HCT116 (cell line): Measurements from ENCODE around the gene TMEM109.

Experiments used
- CTCF ChIP-seq, 3 experiments: fragments of 200-600 bp in 1 of 3; sonication (generic) in 1 of 3; IDR thresholded peaks in 2 of 3; conservative IDR thresholded peaks in 1 of 3; 2 replicates each; pipeline ENCODE4 v1.5.1; 2012 to 2017; ENCODE audit warnings: low read depth in 2 of 3, low read length in 2 of 3, antibody characterized with exemption in 1 of 3, borderline replicate concordance in 1 of 3, control low read depth in 1 of 3, mild to moderate bottlenecking in 1 of 3, mixed read lengths in 1 of 3, mixed run types in 1 of 3, moderate library complexity in 1 of 3; ENCODE audit not compliant: insufficient read depth in 1 of 3
- EZH2phosphoT487 ChIP-seq: fragments of 200-600 bp; IDR thresholded peaks from 2 replicates; pipeline ENCODE4 v1.6.1; 2018; ENCODE audit warnings: antibody characterized with exemption, borderline replicate concordance
- JUND ChIP-seq: IDR thresholded peaks from 2 replicates; pipeline ENCODE4 v1.6.1; 2012
- POLR2A ChIP-seq: IDR thresholded peaks from 2 replicates; pipeline ENCODE4 v1.7.0; 2011; ENCODE audit warnings: borderline replicate concordance; ENCODE audit not compliant: insufficient read depth, insufficient read length; ENCODE audit errors: extremely low read depth
- POLR2AphosphoS5 ChIP-seq: IDR thresholded peaks from 2 replicates; pipeline ENCODE4 v1.6.1; 2011; ENCODE audit warnings: mild to moderate bottlenecking, low read depth, low read length, moderate library complexity
- RAD21 ChIP-seq: IDR thresholded peaks from 2 replicates; pipeline ENCODE4 v1.6.1; 2012; ENCODE audit warnings: low read depth, mild to moderate bottlenecking
- ZFX ChIP-seq: fragments of 450-650 bp; IDR thresholded peaks from 2 replicates; pipeline ENCODE4 v1.6.1; 2017

DNA sequence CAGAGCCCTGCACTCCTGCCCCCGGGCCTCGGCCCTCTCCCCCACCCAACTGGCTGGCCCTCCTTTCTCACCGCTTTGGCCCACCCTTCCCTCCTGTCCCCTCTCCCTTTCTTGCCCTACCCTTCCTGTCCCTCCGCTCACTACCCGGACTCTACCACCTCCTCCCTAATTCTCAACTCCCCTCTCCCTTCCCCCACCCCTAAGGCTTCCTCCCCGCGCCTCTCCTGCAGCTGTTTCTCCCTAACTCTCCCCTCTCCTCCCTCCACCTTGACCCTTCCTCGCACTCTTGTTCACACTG is 37.6 kb downstream of the TMEM109 start:
- TF ChIP-seq POLR2A: no peak
- no peak for TF ChIP-seq CTCF (IDR thresholded peaks at IDR 0.05 in 2 of 3, conservative IDR thresholded peaks at IDR 0.05 in 1 of 3; ENCODE audit: borderline replicate concordance in 1 of 3, insufficient read depth in 1 of 3, low read depth in 2 of 3, low read length in 2 of 3)
- no peak for TF ChIP-seq POLR2AphosphoS5
- no peak for TF ChIP-seq RAD21
- TF ChIP-seq ZFX: no peak
- TF ChIP-seq JUND: no peak
- no peak for TF ChIP-seq EZH2phosphoT487
